Cardiac fibroblast (primary cell): Measurements from ENCODE around the gene TMEM184B.

Experiments used
- DNase-seq, 2 donors: peaks; one replicate each; pipeline versions ENCODE4 v3.0.0 to v3.0.0-alpha.2; 2010; ENCODE audit warnings: low read depth in 2 of 2
- H3K4me3 ChIP-seq, 2 donors: replicated peaks in 1 of 2; 1 replicate in 1 of 2; 2 replicates in 1 of 2; pipeline ENCODE4 v1.5.1; 2011; ENCODE audit warnings: low read depth in 2 of 2, low read length in 2 of 2, mild to moderate bottlenecking in 2 of 2, moderate library complexity in 1 of 2
- CTCF ChIP-seq: IDR thresholded peaks from one replicate; pipeline ENCODE4 v1.5.1; 2011; ENCODE audit warnings: low read depth, mild to moderate bottlenecking, low read length, inconsistent platforms

The TMEM184B gene

GRCh38 chr22:38214302-38215056 lies 58.3 kb downstream of the TMEM184B start:
- peak overlapping the region in 1 of 2 donors; percentile 15 for H3K4me3 ChIP-seq
- TF ChIP-seq CTCF: no peak
- peak; percentile 58 to 79 for DNase-seq

- H3K4me3 ChIP-seq: no peak overlapping the region
- TF ChIP-seq CTCF: no peak
- DNase-seq: no peak
Measured at GRCh38 chr22:38213990-38214301, 58.9 kb downstream of the TMEM184B start.

- no peak for TF ChIP-seq CTCF
- DNase-seq: no peak
- H3K4me3 ChIP-seq: no peak overlapping the region
Measured at GRCh38 chr22:38213319-38213989, 59.4 kb downstream of the TMEM184B start.

GRCh38 chr22:38212442-38212841 lies 60.4 kb downstream of the TMEM184B start:
- no peak for DNase-seq
- H3K4me3 ChIP-seq: no peak overlapping the region
- TF ChIP-seq CTCF: no peak

GRCh38 chr22:38211556-38211955 lies 61.3 kb downstream of the TMEM184B start:
- no peak for TF ChIP-seq CTCF
- H3K4me3 ChIP-seq: no peak overlapping the region
- DNase-seq: no peak

- DNase-seq: no peak
- no peak for TF ChIP-seq CTCF
Measured at GRCh38 chr22:38208551-38208968, 64.2 kb downstream of the TMEM184B start.

More at GRCh38 chr22:38208551-38208968, 64.2 kb downstream of the TMEM184B start:
- no peak overlapping the region for H3K4me3 ChIP-seq
